ENCODE results near the gene P2RX4.

DNA sequence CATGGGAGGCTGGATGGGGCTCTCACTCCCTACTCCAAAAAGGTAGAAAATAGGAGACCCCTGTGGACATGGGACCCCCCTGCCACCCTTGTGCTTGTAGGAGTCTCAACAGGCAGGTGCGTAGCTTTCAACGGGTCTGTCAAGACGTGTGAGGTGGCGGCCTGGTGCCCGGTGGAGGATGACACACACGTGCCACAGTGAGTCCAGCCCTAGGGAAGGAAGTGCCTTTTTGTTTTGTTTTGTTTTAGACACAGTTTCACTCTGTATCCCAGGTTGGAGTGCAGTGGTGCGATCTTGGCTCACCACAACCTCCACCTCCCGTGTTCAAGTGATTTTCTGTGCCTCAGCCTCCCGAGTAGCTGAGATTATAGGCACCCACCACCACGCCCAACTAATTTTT lies 12.9 kb downstream of the P2RX4 start:
- TF ChIP-seq, protein P1, sequence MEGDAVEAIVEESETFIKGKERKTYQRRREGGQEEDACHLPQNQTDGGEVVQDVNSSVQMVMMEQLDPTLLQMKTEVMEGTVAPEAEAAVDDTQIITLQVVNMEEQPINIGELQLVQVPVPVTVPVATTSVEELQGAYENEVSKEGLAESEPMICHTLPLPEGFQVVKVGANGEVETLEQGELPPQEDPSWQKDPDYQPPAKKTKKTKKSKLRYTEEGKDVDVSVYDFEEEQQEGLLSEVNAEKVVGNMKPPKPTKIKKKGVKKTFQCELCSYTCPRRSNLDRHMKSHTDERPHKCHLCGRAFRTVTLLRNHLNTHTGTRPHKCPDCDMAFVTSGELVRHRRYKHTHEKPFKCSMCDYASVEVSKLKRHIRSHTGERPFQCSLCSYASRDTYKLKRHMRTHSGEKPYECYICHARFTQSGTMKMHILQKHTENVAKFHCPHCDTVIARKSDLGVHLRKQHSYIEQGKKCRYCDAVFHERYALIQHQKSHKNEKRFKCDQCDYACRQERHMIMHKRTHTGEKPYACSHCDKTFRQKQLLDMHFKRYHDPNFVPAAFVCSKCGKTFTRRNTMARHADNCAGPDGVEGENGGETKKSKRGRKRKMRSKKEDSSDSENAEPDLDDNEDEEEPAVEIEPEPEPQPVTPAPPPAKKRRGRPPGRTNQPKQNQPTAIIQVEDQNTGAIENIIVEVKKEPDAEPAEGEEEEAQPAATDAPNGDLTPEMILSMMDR (IDR thresholded peaks at IDR 0.05), result no peak
- no peak for TF ChIP-seq POLR2A (IDR thresholded peaks at IDR 0.05)

All from right lobe of liver (tissue), 4 donors.